HTR-8/SVneo (cell line): ENCODE results near the gene OSGIN1.

Experiments
- DNase-seq: peaks from one replicate; pipeline ENCODE4 v3.0.0; 2011; ENCODE audit warnings: low spot score, mixed read lengths; ENCODE audit not compliant: insufficient read length
- FAIRE-seq: peaks from 2 replicates; lab custom pipeline; 2011; peaks lifted over from hg19 to GRCh38; lab: Jason Lieb, UNC

The OSGIN1 gene, protein sequence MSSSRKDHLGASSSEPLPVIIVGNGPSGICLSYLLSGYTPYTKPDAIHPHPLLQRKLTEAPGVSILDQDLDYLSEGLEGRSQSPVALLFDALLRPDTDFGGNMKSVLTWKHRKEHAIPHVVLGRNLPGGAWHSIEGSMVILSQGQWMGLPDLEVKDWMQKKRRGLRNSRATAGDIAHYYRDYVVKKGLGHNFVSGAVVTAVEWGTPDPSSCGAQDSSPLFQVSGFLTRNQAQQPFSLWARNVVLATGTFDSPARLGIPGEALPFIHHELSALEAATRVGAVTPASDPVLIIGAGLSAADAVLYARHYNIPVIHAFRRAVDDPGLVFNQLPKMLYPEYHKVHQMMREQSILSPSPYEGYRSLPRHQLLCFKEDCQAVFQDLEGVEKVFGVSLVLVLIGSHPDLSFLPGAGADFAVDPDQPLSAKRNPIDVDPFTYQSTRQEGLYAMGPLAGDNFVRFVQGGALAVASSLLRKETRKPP

GRCh38 chr16:83952940-83953795 is at the start of gene OSGIN1:
OSGIN1 (plus strand) TSS chr16:83953240; CDS start chr16:83957672, 4,432 bp downstream.
- FAIRE-seq (peak; percentile 60), DNase-seq (peak; percentile 95)

GRCh38 chr16:83903751-83904150 is 49.3 kb upstream of the OSGIN1 start:
- FAIRE-seq (no peak), DNase-seq (no peak)

DNA sequence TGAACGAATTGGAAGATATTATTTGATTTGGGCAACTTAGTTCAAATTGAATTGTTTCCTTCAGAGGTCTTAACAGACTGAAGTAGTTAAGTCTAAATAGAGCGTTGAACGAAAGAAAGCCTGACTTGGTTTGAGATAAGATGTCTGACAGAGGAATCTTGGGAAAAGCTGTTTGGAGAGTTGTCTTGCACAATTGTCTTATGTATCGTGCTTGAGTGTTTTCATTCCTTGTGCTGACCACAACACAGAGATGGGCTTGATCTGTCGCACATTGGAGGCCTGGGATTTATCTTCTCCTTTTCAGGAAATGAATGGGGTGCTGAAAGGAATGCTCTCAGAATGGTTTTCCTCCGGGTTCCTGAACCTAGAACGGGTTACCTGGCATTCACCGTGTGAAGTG is 46.4 kb upstream of the OSGIN1 start:
- DNase-seq (no peak), FAIRE-seq (no peak)

DNA sequence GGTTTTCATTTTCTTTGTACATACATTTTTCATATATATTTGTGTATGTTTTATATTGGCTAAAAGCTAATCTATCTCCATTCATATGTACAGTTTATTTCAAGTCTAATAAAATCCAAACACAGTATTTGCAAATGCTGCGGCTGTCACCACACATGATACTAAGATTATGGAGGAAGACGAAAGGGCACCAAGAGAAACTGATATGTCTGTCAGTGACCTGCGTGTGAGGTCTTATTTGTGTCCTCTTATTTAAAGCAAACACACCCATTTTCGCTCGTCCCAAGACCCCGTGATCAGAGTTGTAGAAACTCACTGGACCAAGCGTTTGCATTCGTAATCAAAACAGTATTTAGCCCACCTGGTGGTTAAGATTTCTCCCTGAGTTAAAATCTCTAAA is 45.9 kb upstream of the OSGIN1 start:
- FAIRE-seq (no peak), DNase-seq (no peak)

GRCh38 chr16:83907631-83908250 is 45.3 kb upstream of the OSGIN1 start:
- DNase-seq (no peak), FAIRE-seq (no peak)

GRCh38 chr16:83908798-83909197 is 44.2 kb upstream of the OSGIN1 start:
- no peak for DNase-seq
- no peak for FAIRE-seq

DNA sequence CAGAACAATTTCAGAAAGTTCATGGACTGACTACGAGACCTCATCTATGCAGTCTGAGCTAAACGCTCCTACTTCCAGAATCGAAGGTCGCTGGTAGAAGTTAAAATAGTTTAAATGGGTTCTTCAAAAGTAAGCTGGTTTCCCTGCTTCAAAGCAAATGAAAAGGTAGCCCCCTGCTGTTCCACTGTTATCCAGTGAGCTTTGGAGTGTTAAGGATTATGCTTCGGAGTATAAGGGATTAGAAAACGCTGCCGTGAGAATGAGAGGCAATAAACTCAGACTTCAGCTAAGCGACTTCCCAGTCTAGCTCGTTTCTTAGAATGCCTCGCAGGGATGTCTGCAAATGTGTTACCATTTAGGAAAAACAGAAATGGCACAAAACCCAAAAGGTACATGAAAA is 41.8 kb upstream of the OSGIN1 start:
- no peak for DNase-seq
- no peak for FAIRE-seq

DNA sequence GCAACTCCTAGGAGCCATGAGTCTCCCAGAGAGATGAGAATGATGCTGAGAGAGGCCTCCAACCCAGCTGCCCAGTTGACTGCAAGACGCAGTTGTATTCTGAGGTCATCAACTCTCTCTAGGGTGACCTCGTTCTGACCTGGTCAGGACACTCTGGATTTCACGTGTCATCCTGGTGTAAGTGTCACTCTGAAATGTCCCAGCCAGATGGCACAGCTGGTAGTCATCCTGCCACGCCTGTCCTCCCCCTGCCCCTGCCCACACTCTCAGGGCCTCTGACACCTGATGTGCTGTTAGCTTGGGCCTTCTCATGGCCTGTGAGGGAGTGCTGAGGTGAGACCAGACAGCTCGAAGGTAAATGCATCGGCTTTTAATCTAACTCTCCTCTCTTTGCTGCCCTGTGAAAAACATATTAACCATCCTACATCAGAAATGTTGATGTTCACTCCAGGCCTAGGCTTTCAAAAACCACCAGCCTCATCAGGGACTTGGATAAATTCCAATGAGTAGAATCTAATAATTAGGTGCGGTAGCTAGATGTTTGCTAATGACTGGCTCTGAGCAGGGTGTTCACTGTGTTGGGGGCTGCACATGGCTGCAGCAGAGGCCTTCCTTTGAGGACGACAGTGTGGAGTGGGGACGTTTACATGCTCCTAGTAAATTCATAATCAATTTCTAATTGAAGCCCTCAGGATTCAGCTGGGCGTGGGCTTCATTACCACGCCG is 40.4 kb upstream of the OSGIN1 start:
- DNase-seq: no peak
- peak; percentile 33 for FAIRE-seq

GRCh38 chr16:83913245-83913633 is 39.8 kb upstream of the OSGIN1 start:
- FAIRE-seq (no peak), DNase-seq (no peak)

GRCh38 chr16:83914091-83914710 is 38.8 kb upstream of the OSGIN1 start:
- DNase-seq: no peak
- FAIRE-seq: no peak

- no peak for DNase-seq
- no peak for FAIRE-seq
Observed at GRCh38 chr16:83915081-83915480, 38.0 kb upstream of the OSGIN1 start.

DNA sequence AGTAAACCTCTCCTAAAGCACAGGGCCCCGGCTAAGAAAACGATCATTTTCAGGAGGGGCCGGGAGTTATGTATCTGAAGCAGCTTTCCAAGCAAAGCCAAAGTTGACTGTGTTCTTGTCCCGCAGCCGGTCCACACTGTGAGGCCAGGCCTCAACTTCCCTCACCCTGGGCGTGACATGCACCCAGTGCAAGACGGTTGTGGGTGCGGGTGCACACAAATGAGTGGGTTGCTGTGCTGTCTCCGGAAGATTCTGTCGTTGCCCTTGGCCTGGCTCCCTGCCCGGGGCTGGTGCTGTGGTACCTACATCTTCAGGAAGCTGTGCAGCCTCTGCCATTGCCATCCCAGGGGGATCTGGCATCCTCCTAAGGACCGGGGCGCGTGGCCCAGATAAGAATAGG is 37.5 kb upstream of the OSGIN1 start:
- DNase-seq (no peak), FAIRE-seq (no peak)

- FAIRE-seq (peak; percentile 76), DNase-seq (no peak)
Observed at GRCh38 chr16:83917152-83918120, 35.6 kb upstream of the OSGIN1 start.

- FAIRE-seq: no peak
Observed at GRCh38 chr16:83920894-83921491, 32.0 kb upstream of the OSGIN1 start.

DNA sequence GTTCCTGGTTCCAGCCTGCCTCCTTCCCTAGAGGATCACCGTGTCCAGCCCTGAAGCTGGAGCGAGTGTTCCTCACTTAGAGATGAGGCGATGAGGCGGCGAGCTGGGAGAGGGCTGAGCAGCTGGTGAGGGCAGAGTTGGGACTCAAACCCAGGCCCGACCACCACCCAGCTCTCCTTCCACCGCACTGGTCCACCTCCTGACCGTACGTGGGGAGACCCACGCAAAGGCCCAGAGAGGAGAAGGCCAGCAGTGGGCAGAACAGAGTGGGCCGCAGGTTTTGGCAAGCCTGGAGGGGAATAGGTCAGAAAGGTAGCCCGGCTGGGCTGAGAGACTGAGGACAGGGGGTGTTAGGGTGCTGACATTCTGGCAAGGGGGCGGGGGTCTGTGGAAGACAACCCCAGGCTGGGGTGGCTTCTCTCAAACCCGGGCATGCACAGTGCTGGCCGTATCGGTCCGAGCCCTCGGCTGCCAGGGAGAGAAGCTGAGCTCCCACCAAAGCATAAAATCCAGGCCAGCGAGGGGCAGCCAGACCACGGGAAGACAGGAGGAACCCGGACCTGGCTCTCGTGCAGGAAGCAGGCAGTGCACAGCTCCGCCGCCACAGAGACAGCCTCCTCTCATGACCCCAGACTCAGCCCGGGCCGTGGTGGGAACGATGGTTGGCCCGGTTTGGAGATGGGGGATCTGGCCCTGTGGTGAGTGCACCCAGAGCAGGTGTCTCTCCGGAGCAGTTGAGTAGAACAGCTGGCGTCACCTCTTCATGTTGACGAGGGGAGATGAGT is 29.3 kb upstream of the OSGIN1 start:
- DNase-seq: no peak
- FAIRE-seq: no peak

More at GRCh38 chr16:83920894-83921491, 32.0 kb upstream of the OSGIN1 start:
- DNase-seq: no peak

DNA sequence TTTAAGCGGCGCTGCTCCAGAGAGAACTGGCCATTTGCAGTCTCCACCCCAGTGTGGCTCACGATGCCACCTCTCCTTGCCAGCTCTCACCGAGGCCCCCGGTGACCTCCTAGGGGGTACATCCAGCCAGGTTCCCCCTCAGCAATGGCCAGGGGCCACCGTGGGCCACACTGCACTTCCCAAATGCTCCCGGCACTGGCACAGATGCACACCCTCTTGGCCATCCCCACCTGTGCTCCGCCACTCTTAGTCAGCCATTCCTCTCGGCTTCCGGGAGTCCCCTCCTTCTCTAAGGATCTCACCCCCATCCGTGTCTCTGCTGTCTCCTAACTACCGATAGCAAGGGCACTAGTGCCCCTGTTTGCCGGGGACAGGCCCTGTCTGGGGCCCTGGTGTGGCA is 28.4 kb upstream of the OSGIN1 start:
- DNase-seq: no peak
- FAIRE-seq: no peak
